ENCODE measurements around the gene GLI3. TPM values are rescaled to one million over a fixed set of nuclear protein-coding genes. Genes with fewer than 3 reads are reported as not detected.

The GLI3 gene
- total and polyA plus RNA-seq, 2 of the 8 experiments (the other 6 are each of a cell fraction or from before 2014, with no cell fraction given) = 8.0 to 31.1 TPM

GRCh38 chr7:42212541-42213090, 24.4 kb downstream of the GLI3 start (continued):
- no peak for TF ChIP-seq GABPA (IDR thresholded peaks at IDR 0.05; ENCODE audit: borderline replicate concordance, insufficient read depth, low read length)
